Right lobe of liver (tissue), 6 donors: ENCODE measurements around the gene FIGNL1. TPM values are rescaled to one million over a fixed set of nuclear protein-coding genes. Genes with fewer than 3 reads are reported as not detected.

Experiments used
- ATAC-seq, 4 donors: fragments of 200-7000 bp; cut with Tn5 transposase; one replicate each; pipeline ENCODE4 v1.9.1; 2020; ENCODE audit warnings: mild to moderate bottlenecking in 4 of 4, moderate library complexity in 4 of 4
- DNase-seq, 3 donors: peaks; one replicate each; pipeline ENCODE4 v3.0.0-alpha.2; 2020
- H3K27ac ChIP-seq, 3 donors: fragments of 200-600 bp; one replicate each; pipeline ENCODE4 v1.8.0; 2022
- H3K27me3 ChIP-seq, 2 donors: fragments of 200-600 bp; one replicate each; pipeline ENCODE4 v1.8.0; 2022
- H3K36me3 ChIP-seq, 4 donors: fragments of 200-600 bp; sonication (generic) in 1 of 4; one replicate each; pipeline versions ENCODE4 v1.5.1 to v1.8.0; 2017 to 2022; ENCODE audit warnings: control low read depth in 1 of 4
- H3K4me1 ChIP-seq, 4 donors: fragments of 200-600 bp; sonication (generic) in 1 of 4; one replicate each; pipeline versions ENCODE4 v1.5.1 to v1.8.0; 2017 to 2022; ENCODE audit warnings: control low read depth in 1 of 4
- H3K4me3 ChIP-seq, 3 donors: fragments of 200-600 bp; one replicate each; pipeline ENCODE4 v1.8.0; 2022
- H3K9me3 ChIP-seq, 4 donors: fragments of 200-600 bp; sonication (generic) in 1 of 4; one replicate each; pipeline versions ENCODE4 v1.5.1 to v1.8.0; 2017 to 2022; ENCODE audit warnings: control low read depth in 1 of 4
- CTCF ChIP-seq, 4 donors: fragments of 200-600 bp in 3 of 4; fragments of 450-650 bp in 1 of 4; IDR thresholded peaks; one replicate each; pipeline versions ENCODE4 v1.5.1 to v1.8.0; 2016 to 2022; ENCODE audit warnings: antibody characterized with exemption in 4 of 4, mild to moderate bottlenecking in 2 of 4
- POLR2A ChIP-seq: fragments of 450-650 bp; IDR thresholded peaks from one replicate; pipeline ENCODE4 v1.6.1; 2017; ENCODE audit warnings: antibody characterized with exemption, mild to moderate bottlenecking
- WGBS: methylation state at CpG from one replicate; pipeline ENCODE4 v1.1.6; 2018; ENCODE audit warnings: low coverage, low lambda C conversion rate; ENCODE audit not compliant: insufficient coverage; ENCODE audit errors: missing lambda C conversion rate; 5-methylcytosine and 5-hydroxymethylcytosine counted together
- intact Hi-C, 2 donors: fragments of 100-400 bp; cut with DNase I; formaldehyde crosslinking; loops; one replicate each; pipeline versions ENCODE4 v1.11.2 to v1.14.1; 2022
- total RNA-seq, 6 experiments: library from RNA; depleted of rRNA in 2 of 6; stranded (reverse); fragments of >200 nt in 2 of 6; fragmentation: NEBNext Ultra II Directional in 3 of 6; extraction: Animal tissue kit (Norgen Biotek cat#: 25700) in 3 of 6; gene quantifications; one replicate each; pipeline versions ENCODE4 v1.1.0 to v1.2.4, GENCODE V29; 2016 to 2023
- donor health status: DM: no; HTN: yes; CAD: no.
- donor health status: DM: no; HTN: no; CAD: no.
- donor health status: DM: no; HTN: no; CAD: no.
- donor health status: DM: no; HTN: yes; CAD: no.
- donor health status: DM: no; HTN: yes; CAD: no.

The FIGNL1 gene
- total RNA-seq, 6 experiments from 2014 or later, result 2.0 to 12.2 (median 4.4) TPM

DNA sequence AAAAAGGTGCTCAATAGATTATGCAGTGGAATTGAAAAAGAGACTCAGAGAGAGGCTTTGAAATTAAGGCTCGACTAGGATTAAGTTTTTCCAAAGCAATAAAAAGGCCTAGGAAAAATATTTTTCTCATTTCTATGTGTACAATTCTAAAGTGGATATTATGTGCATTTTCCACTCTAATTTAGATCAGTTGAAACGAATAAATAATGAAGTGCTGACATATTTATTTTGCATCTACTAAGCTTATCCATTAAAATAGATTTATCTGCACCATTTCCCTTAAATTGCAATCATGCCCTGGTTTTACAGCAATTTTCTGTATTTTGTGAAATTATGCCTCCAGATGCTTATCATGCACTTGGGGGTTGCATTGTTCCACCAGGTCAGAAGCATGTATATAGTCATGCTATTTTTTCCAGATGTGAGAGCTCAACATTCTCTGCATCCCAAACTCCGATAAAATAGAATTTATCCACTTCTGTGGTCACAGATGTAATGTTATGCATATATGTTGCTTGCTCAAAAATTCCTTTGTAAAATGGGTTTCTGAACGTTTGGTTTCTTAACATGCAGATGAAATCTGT, 18.3 kb downstream of the FIGNL1 start:
- Histone ChIP-seq H3K36me3 (no peaks in the 10 kb centered on the region), H3K4me1 (no peaks in the 10 kb centered on the region), H3K27ac (no peak overlapping the region), H3K27me3 (no peaks in the 10 kb centered on the region), H3K9me3 (no peaks in the 10 kb centered on the region), H3K4me3 (no peak overlapping the region)
- 75% methylated on average over 4 of the region's 4 CpGs for WGBS
- TF ChIP-seq POLR2A (no peak), CTCF (IDR thresholded peaks at IDR 0.05) (no peak)
- DNase-seq, result no peak
- ATAC-seq, result no peak
- intact Hi-C loops, result loop anchor here in 1 of 2 donors (10.0 kb wide), 1 partner anchor 217 kb away; no protein-coding TSS in a partner anchor

DNA sequence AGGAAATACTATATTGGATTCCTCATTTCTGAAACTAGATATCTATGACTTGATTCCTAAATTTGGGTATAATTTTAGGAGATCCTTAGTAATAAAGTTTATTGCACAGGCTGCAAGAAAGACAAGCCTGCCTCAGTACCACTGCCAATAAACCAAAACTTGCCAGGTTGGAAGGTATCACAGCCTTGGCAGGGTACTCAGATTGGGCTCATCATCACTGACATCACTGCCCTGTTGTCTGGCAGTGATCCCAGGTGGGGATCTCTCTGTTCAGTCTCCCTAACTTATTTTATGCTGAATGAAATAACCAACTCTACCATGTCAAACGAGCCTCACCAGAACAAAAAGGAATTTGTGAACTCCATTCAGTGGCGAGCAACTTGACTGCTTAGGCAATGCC, 18.8 kb downstream of the FIGNL1 start:
- no peaks in the 10 kb centered on the region for H3K4me1 ChIP-seq
- H3K27ac ChIP-seq, result no peak overlapping the region
- no peak for DNase-seq
- H3K27me3 ChIP-seq, result no peaks in the 10 kb centered on the region
- TF ChIP-seq POLR2A (no peak), CTCF (IDR thresholded peaks at IDR 0.05) (no peak)
- 83% methylated on average over 2 of the region's 2 CpGs for WGBS
- intact Hi-C loops, result loop anchor here in 1 of 2 donors (10.0 kb wide), 1 partner anchor 217 kb away; no protein-coding TSS in a partner anchor
- ATAC-seq, result no peak
- no peaks in the 10 kb centered on the region for H3K36me3 ChIP-seq
- H3K9me3 ChIP-seq, result no peaks in the 10 kb centered on the region
- no peak overlapping the region for H3K4me3 ChIP-seq

- ATAC-seq, result no peak
Measured at GRCh38 chr7:50428911-50429310, 21.2 kb downstream of the FIGNL1 start.

DNA sequence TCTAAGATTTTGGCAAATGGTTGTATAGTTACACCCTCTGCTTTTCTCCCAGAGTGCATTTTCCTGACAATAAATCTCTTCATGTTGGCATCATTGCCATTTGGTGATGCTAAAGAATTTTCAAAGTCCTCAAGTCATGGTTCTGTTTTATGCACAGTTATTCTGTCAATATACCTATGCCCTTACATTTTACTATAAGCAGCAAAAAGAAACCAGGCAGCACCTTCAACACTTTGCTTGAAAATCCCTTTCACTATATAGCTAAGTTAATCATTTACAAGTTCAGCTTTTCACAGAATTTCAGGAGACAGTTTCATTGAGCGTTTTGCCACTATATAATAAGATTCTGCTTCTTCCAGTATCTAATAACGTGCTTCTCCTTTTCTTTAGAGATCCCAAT, 22.6 kb downstream of the FIGNL1 start:
- intact Hi-C loops, result no loop called here
- Histone ChIP-seq H3K4me3 (no peak overlapping the region), H3K36me3 (no peaks in the 10 kb centered on the region), H3K27ac (no peak overlapping the region), H3K27me3 (no peaks in the 10 kb centered on the region), H3K9me3 (no peaks in the 10 kb centered on the region), H3K4me1 (no peaks in the 10 kb centered on the region)
- 60% methylated on average over 2 of the region's 2 CpGs for WGBS
- ATAC-seq (no peak), DNase-seq (no peak)
- no peak for TF ChIP-seq CTCF (IDR thresholded peaks at IDR 0.05)
- TF ChIP-seq POLR2A, result no peak

More at GRCh38 chr7:50428911-50429310, 21.2 kb downstream of the FIGNL1 start:
- WGBS, result 81% methylated on average over 3 of the region's 3 CpGs
- Histone ChIP-seq H3K27me3 (no peaks in the 10 kb centered on the region), H3K27ac (no peak overlapping the region), H3K36me3 (no peaks in the 10 kb centered on the region), H3K9me3 (no peaks in the 10 kb centered on the region), H3K4me1 (no peaks in the 10 kb centered on the region), H3K4me3 (no peak overlapping the region)
- TF ChIP-seq POLR2A (no peak), CTCF (IDR thresholded peaks at IDR 0.05) (no peak)
- DNase-seq, result no peak
- intact Hi-C loops, result no loop called here
